Amygdala (tissue), 56 donors: Measurements from ENCODE around the gene CIROP.

Experiments used
- DNase-seq, 56 donors: peaks; one replicate each; lab custom pipeline; 2025; lab: John Stamatoyannopoulos, UW

CIROP gene

DNA sequence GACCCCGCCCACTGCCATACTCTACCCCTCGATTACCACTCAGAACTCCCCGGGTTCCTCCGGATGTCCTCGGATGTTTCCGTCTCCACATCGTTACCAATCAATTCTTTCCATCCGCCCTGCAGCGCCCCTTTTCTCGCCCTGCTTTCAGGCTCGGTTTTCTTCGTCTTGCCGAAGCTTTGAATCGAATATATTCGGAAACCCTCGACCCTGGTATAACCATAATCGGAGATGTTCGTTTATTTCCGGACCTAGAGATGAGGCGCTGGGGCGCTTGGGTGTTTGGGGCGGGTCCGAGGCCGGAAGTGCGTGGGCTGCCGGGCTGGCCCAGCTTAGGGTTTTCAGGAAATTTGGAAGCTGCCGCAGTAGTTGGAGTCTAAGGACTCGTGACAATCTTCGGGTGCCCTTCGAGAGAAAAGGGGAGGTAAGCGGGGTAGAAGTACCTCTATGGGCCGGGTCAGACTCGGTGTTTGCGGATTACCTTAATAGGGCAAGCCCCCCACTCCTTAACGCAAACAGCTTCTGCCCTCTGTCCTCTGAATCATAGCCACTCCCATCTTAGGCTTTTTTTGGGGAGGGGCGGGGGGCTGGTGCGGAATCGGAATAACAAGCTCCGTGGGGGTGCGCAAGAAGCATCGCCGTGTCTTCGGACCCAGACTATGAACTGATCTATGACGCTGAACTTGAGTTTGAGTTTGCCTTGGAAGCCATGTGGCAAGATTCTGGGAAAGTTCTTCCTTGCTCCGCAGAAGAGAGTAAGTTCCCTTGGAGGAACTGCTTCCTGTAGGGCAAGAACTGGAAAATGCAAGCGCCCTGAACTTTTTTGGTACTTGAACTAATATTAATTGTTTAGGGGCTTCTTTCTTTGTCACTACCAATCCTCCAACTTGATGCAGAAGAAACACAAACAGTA is 9.3 kb downstream of the CIROP start, which contains the start of gene C14orf119:
Gene C14orf119 (plus strand): TSS at position 310 of the 913 bp plus-strand sequence. CDS start 2,154 bp downstream, outside the sequence.
- DNase-seq, result no peak

DNA sequence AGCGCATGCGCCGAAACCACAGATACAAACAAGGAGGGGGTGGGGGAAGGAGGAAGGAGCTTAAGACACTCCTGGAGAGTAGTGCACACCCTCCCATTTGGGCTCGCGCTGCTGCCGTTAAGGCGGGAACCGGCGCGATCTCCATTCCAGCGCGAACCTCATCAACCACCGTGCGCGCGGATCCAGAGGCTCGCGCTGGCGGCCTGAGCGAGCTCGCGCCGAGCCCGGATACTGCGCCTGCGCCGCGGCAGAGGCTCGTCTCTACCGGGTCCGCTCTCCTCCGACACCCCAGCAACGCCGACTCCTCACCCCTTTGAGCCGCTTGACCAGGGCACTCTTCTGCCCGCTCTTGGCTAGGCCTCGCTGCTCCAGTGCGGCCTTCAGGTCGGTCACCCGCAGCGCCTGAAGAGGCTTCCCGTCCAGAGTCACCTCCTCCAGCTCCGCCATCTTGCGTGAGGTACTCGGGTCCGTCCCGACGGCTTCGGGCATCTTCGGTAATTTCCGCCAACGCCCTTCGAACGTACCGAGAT is 10.1 kb downstream of the CIROP start, which contains the start of gene ACIN1:
Gene ACIN1 (minus strand): TSS at position 471 of the 530 bp plus-strand sequence. CDS start 24 bp downstream, at position 447.
- no peak for DNase-seq

DNA sequence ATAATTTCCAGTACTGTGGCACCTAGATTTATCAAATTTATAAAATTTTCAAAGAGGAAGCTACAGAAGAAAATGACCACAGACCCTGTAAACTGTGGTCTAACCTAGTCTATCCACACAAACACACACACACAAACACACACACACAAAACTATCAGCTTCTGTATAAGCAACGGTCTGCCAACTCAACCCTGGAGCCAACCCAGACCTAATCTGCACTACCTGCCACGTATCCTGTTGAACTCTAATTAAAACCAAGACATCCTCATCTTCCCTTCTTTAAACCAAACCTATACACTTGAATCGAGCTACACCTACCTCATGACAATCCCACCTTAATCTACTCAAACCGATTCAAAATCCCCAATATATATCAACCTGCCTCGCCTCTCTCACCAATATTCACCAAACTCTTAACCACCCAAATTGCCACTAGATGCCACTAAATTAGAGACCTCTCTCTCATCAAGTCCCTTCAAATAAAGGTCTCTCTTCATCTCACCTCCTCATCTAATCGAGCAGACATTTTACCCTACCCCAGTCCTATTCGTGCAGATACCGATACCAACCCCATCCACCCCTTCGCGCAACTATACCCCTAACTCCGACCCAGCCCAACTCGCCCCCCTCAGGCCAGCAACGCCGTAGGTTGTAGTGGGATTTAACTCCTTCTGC is 10.7 kb downstream of the CIROP start:
- no peak for DNase-seq

DNA sequence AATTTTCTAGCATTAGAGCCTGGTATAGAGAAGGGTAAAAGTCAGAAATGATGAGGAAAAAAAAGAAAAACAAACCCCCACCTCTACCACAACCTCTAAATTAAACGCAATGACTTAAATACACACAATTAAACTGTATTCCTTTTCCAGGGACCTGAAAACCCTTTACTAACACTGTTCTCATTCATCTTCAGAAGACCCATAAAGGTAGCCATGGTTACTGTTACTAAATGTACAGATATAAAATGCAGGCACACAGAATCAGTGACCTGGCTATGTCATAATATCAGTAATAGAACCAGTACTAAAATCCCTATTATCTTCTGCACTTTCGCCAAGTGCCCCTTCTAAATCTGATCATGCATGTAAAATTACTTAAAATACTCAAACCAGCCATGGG is 11.3 kb downstream of the CIROP start:
- DNase-seq, result no peak

DNA sequence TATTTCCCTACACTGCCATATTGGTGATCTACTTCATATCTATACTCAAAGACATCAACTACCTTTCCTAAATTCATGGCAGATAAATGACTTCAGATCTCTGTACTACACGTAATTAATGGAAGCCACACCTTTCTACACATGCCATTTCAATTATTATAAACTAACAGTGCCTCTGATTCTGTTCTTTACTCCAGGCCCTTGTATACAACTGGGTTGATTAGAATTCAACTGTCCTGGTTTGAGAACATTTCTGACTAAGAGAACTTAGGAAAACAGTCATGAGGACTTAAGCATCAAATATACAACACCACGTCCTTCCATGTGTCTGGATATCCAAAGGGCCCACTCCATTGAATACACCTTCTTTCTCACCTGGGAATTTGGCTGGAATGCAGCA is 11.7 kb downstream of the CIROP start:
- no peak for DNase-seq

DNA sequence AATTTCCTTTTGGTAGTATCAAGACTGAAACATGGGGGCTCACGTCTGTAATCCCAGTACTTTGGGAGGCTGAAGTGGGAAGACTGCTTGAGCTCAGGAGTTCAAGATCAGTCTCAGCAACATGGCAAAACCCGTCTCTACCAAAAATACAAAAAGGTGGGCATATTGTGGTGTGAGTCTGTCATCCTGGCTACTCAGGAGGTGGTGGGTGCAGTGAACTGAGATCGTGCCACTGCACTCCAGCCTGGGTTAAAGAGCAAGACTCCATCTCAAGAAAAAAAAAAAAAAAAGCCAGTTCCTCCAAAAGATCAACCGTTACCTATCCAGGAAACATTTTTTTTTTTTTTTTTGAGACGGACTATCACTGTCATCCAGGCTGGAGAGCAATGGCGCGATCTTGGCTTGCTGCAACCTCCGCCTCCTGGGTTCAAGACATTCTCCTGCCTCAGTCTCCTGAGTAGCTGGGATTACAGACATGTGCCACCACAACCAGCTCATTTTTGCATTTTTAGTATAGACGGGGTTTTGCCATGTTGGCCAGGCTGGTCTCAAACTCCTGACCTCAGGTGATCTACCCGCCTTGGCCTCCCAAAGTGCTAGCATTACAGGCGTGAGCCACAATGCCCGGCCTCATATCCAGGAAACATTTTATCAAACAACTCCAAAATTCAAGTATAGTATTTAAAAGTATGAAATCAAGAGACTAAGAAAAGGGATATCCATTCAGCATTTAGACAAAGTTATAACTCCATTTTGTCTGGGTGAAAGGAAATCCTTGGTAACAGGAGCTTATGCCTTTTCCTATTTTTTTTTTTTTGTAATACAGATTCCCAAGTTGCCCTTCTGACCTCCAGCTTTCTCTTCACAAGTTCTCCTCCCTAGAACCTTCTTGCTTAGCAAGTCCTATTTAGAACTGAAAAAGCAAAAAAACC is 13.2 kb downstream of the CIROP start:
- no peak for DNase-seq

DNA sequence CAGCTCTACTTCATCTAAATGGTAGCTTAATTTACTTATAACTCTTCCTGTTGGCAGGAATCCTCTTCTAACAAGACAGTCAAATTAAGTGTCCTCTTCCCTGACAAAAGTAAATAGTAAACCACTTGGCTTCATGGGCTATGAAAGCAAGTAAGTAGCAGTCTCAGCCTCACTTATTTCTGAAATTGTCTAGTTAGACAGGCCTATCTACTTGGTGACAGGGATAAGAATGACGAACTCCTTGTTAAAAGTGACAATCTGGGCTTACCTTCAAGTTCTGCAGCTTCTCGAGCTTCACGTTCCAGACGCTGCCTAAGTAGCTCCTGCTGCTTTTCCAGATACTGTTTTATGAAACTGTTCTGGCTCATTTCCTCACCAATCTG is 14.5 kb downstream of the CIROP start:
- no peak for DNase-seq

DNA sequence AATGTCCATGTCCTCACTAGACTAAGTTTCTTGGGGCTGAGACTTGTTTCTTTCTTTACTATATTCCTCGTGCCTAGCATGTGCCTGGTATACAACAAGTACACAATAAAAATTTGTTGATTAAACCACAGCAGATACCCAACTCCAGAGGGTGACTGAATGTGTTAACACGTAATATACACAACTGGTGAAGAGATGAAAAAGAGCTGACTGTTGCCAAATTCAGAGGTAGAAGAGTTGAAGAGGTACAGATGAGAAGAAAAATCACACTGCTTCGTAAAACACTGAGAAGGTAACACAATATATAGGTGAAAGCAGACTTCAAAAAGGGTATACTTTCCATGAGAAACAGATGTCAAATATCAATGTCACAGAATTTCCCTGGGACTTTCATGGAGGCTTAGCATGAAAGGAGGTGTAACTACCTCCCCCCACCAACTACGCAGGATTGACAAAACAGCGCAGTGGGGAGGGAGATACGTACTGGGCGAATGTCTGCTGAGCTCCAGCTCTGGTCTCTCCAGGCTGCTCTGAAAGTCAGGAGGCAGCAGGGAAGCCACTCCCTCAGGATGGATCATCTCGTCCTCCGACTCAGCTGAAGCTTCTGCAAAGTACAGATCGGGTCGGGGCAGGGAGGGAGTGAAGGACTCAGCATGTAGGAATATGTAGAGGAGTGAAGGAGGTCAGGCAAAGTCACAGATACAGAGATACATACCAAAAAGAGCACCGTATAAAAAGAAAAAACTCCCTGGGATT is 15.1 kb downstream of the CIROP start:
- DNase-seq, result no peak

DNA sequence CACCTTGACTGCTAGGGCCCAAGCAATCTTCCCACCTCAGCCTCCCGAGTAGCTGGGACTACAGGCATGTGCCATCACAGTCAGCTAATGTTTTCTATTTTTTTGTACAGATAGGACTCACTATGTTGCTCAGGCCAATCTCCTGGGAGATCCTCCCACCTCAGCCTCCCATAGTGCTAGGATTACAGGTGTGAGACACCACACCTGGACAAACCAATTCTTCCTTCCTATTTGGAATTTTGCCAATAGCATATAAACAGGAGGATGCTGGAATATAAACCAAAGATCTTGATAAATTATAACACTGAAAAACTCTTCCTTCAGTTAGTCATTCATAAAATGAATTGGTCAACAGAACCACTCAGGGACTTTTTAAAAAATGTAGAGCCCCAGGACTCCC is 18.2 kb downstream of the CIROP start:
- no peak for DNase-seq

DNA sequence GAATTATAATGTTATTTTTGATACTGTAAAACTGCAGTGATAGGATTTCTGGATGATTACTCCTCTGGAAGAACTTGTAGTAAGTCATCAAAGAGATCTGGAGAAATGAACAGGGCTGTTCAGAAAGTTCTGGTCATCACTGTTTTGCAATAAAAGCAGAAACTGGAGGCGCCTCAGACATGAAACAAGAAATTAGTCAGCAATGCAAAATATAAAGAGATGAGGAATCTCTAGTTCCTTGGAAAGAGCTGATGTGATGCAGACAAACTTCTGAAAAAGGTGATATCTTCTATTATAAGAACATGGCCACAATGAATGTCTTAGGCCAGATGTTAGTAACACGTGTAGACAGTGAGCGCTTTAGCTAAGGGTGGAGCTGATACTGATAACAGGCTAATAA is 19.3 kb downstream of the CIROP start:
- no peak for DNase-seq

DNA sequence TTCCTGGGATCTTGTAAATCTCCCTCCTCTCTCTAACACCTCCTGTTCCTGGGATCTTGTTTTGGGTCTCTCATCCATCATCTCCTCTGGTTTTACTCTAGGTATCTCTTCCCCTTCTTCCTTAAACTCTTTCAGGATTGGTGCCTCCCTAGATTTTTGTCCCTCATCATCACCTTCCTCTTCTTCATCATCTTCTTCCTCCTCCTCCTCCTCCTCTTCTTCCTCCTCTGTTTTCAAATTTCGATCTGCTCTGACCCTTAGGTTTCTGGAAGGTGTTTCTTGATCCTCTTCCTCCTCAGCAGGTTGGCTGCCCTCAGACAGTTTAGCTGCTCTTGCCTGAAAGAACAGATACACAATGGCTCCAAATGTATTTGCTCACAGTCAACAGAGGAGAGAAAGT is 24.3 kb downstream of the CIROP start:
- no peak for DNase-seq

DNA sequence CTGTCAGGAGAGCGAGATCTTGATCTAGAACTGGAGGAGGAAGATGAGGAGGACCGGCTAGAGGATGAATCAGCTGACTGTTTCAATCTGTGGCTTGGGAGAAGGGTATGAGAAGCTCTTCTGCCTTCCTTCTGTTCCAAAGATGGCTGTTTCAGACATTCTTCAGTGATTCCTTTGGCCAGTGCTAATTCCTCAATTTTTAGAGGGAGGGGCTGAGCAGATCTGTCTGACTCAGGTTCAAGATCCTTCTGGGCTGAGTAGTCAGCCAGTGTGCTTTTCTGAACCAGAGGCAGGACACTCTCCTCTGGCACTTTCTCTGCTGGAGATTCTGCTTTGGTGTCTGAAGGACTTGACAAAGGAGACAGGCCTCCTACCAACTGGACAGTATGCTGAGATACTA is 25.1 kb downstream of the CIROP start:
- no peak for DNase-seq

DNA sequence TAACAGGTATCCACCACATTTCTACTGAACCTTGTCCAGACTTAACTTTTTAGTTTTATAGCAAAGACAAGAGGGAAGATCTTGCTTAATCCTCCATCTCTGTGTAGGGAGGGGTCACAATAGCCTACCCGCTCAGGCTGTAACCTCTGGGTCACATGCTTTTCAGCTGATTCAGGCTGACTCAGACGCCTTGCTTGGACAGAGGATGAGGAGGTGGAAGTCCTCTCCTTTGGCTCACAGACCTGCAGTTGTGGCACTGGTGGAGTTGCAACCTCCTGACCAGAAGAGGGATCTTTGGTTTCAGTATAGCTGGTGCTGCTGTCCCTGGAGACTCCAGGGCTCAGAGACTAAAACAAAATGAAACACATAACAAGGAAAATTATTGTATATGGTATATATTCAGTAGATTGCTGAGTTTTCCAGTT is 26.1 kb downstream of the CIROP start:
- no peak for DNase-seq

DNA sequence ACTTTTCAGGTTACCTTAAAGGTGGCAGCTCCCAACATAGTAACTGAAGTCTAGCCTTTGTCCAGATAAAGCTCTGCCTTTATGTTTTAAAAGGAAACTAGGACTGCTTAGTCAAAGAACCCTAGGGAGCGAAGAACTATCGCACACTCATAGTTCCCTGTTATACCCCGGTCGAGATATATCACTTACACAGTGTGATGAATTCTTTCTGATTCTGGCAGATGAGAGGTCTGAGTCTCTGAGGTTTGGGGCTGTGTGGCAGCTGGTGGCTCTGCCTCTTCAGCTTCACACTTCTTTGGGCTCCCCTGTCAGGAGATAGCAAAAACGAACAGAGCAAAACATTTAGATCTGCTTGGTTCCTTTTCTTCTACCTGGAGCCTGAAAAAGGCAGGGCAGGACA is 26.8 kb downstream of the CIROP start:
- no peak for DNase-seq

DNA sequence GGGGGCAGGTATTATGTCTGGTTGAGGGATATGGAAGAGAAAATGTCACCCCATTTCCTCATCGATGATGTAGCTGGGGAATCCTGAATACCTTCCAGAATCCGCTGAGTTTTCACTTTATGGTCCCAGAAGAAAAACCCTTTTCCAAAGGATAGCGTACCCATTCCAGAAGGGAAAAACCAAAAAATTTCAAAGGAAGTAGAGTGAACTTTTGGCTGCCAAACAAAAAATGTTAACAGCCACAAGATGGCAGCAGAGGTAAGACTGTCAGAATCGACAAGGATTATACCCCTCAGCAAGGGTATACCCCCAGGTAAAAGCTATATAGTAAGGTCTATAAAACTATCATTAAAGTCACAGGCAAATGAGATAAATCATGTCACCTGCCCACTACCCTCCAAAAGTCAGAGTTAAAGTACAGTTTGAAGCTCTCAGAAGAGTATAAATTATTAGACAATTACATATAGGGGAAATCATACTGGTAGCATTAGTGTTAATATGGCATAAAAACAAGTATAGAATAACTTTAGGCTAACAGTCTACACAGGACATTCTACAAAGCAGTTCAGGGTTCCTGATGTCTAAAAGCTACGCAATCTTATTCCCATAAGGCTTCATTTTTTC is 27.9 kb downstream of the CIROP start:
- no peak for DNase-seq

DNA sequence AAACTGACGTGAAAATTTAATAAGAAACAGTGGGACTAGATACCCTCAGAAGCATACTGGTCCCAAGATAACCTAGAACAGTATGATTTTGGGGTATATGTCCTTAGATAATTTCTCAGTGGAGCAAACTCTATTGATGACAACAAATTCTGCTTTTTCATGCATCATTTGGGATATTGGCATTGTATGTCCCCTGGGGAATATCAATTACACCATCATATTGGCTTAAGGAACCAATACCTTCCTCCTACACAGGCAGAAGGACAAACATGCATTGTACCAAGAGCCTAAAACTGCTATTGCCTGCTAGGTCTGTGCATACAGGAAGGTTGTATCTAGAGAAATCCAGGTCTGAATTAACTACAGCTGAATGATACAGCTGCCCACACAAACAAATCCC is 29.9 kb downstream of the CIROP start:
- no peak for DNase-seq

DNA sequence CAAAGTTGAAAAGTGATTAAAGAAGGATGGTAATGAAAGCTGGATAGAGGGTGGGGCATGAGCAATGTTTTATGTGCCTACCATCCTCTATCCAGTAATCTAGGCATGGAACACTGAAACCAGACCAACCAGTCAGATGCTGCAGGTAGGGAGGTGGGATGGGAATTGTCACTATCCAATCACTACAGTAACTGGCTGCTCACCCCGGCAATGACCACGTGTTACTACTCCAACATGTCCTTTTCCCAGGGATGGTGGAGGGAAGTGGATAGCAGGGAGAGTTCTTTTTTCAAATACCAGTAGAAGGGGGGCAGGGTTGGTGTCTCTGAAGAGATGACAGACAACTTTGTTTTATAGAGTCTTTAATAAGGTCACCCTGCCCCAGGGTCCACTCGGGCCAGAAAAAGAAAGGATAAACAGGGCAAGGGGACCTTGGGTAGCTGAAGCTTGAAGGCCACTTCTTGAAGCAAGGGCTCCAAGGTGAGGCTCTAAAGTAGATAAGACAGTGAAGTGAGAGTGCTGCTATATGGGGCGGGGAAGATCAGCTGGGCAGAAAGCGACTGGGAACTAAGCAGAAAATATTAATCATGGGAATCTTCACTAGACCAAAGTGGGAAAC is 32.8 kb downstream of the CIROP start:
- DNase-seq, result no peak

DNA sequence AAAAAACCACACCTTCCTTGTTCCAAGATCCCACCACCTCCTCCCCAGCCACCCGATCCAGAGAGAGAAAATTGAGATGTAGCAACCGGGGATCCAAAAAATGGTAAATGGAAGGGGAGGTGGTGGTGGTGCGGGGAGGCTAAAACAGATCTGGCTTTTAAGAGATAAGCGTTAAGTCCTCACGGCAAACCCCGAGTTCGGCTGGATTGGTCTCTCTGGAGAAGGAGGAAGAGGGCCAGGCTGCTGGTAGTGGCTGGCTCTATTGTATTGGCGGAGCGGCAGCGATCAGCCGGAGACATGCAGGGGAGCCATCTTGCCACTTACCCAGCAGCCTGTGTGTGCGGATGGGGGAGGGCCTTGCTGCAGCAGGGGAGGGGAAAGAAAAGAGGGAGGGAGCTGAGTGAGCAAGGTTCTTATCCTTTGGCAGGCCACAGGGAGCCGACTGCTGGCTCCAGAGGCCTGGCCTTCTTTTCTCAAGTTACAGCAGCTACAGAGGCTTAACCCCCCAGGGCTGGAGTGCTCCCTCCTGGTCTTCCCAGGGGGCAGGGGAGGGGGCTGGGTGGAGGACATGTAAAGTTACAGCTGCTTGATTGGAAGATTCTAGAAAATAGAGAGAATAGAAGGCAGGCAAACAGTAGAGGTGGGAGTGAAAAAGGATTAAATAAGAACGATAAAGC is 33.4 kb downstream of the CIROP start:
- DNase-seq, result no peak
